Measurements from ENCODE around the gene POLA2. TPM values are rescaled to one million over a fixed set of nuclear protein-coding genes. Genes with fewer than 3 reads are reported as not detected.

Gene POLA2
- total and polyA plus RNA-seq, 9 of the 15 experiments (the other 6 are each of a cell fraction or from before 2014, with no cell fraction given): 2.7 to 134 (median 44.4) TPM

GRCh38 chr11:65314501-65315203, 52.9 kb downstream of the POLA2 start, which contains the start of gene CDC42EP2 (continued):
- TF ChIP-seq ZNF280B (CRISPR knock-in tag; IDR thresholded peaks at IDR 0.05) (no peak), REST (IDR thresholded peaks at IDR 0.05; ENCODE audit: borderline replicate concordance) (peak; percentile 96), REST (CRISPR knock-in tag; IDR thresholded peaks at IDR 0.05; ENCODE audit: low read depth) (peak; percentile 90), CXXC5 (CRISPR knock-in tag; IDR thresholded peaks at IDR 0.05) (peak; percentile 42; the same call in 1 of the 2 replicates), HNRNPLL (IDR thresholded peaks at IDR 0.05; ENCODE audit: low read depth, low read length, poor library complexity, severe bottlenecking) (peak; percentile 11), NONO (IDR thresholded peaks at IDR 0.05; ENCODE audit: low read depth in 2 of 2, low read length in 1 of 2) (peak in 1 of 2 experiments; percentile 50; a peak in 1 of 4 replicates), CCNT2 (IDR thresholded peaks at IDR 0.05; ENCODE audit: borderline replicate concordance, extremely low read depth, insufficient read length, low read depth, low read length) (peak; percentile 92), ZBTB12 (CRISPR knock-in tag; IDR thresholded peaks at IDR 0.05) (no peak), TAF1 (IDR thresholded peaks at IDR 0.05; ENCODE audit: control insufficient read depth, extremely low read depth, insufficient read depth, low read length, severe bottlenecking) (peak; percentile 47), HSF4 (CRISPR knock-in tag; IDR thresholded peaks at IDR 0.05; ENCODE audit: borderline replicate concordance) (no peak), KDM2B (CRISPR knock-in tag; IDR thresholded peaks at IDR 0.05) (peak; percentile 93; the same call in 1 of the 2 replicates), TFAM (CRISPR knock-in tag; conservative IDR thresholded peaks at IDR 0.05) (no peak), ETS1 (conservative IDR thresholded peaks at IDR 0.05; ENCODE audit: control insufficient read depth, low read depth, low read length) (peak; percentile 71; the same call in 1 of the 2 replicates)
